H1 (cell line): ENCODE measurements around the gene FBXW10B. TPM values are rescaled to one million over a fixed set of nuclear protein-coding genes. Genes with fewer than 3 reads are reported as not detected.
"Not testable (repeated sequence)": the region's sequence is repeated elsewhere in the genome, so short reads cannot be mapped to it uniquely, and the experiment has no call there.

Experiments
- CTCF ChIA-PET: fragments of 300-600 bp; sonication (Branson Sonifier 250); formaldehyde crosslinking; loops from one replicate; lab custom pipeline; 2021; ENCODE audit not compliant: partially characterized antibody; lab: Charles Lee
- POLR2A ChIA-PET: fragments of 300-600 bp; sonication (Branson Sonifier 250); formaldehyde crosslinking; loops from one replicate; lab custom pipeline; 2021; ENCODE audit warnings: inconsistent platforms; ENCODE audit not compliant: partially characterized antibody; lab: Charles Lee
- DNase-seq, 2 experiments: peaks; one replicate each; pipeline versions ENCODE4 v3.0.0 to v3.0.0-alpha.2; 2010 to 2022; ENCODE audit warnings: low spot score in 2 of 2, low read depth in 1 of 2, mixed read lengths in 1 of 2
- FAIRE-seq: peaks from 2 replicates; lab custom pipeline; 2011; peaks lifted over from hg19 to GRCh38; lab: Jason Lieb, UNC
- H2AFZ ChIP-seq: 2 replicates; pipeline ENCODE4 v1.8.1; 2012; ENCODE audit warnings: low read length, inconsistent platforms
- H2AK5ac ChIP-seq: 2 replicates; pipeline ENCODE4 v1.6.1; 2013; ENCODE audit warnings: low read depth, low read length
- H2BK120ac ChIP-seq: replicated peaks from 2 replicates; pipeline ENCODE3; 2013; ENCODE audit warnings: low read depth, low read length, inconsistent platforms
- H2BK12ac ChIP-seq: 2 replicates; pipeline ENCODE4 v1.6.1; 2013; ENCODE audit warnings: low read depth, low read length
- H2BK15ac ChIP-seq: 2 replicates; pipeline ENCODE4 v1.6.1; 2013; ENCODE audit warnings: low read length
- H2BK20ac ChIP-seq: 2 replicates; pipeline ENCODE4 v1.6.1; 2013; ENCODE audit warnings: low read length
- H2BK5ac ChIP-seq: 2 replicates; pipeline ENCODE4 v1.6.1; 2013; ENCODE audit warnings: low read depth, low read length
- H3K14ac ChIP-seq: 2 replicates; pipeline ENCODE4 v1.6.1; 2013; ENCODE audit warnings: inconsistent platforms; ENCODE audit not compliant: insufficient read length
- H3K18ac ChIP-seq: 2 replicates; pipeline ENCODE4 v1.6.1; 2013; ENCODE audit warnings: low read length; ENCODE audit errors: extremely low read depth
- H3K23ac ChIP-seq: 2 replicates; pipeline ENCODE4 v1.6.1; 2013; ENCODE audit warnings: inconsistent platforms; ENCODE audit not compliant: insufficient read length
- H3K23me2 ChIP-seq: 2 replicates; pipeline ENCODE4 v1.6.1; 2013; ENCODE audit warnings: low read depth, low read length
- H3K27ac ChIP-seq: 2 replicates; pipeline ENCODE4 v1.6.1; 2011; ENCODE audit warnings: low read depth, low read length, inconsistent platforms
- H3K27me3 ChIP-seq, 4 experiments: replicated peaks in 1 of 4; 1 replicate in 1 of 4; 2 replicates in 3 of 4; pipeline versions ENCODE4 v1.6.1 to v1.8.1; 2011 to 2013; ENCODE audit warnings: low read length in 3 of 4, mild to moderate bottlenecking in 3 of 4, inconsistent platforms in 2 of 4, mixed read lengths in 2 of 4, moderate library complexity in 1 of 4; ENCODE audit not compliant: control insufficient read depth in 3 of 4, insufficient read depth in 3 of 4; ENCODE audit errors: extremely low read depth in 1 of 4
- H3K36me3 ChIP-seq, 4 experiments: 2 replicates each; pipeline versions ENCODE4 v1.6.1 to v1.8.1; 2011 to 2013; ENCODE audit warnings: mild to moderate bottlenecking in 4 of 4, low read length in 3 of 4, moderate library complexity in 2 of 4, control low read depth in 1 of 4, inconsistent platforms in 1 of 4; ENCODE audit not compliant: insufficient read depth in 4 of 4, control insufficient read depth in 2 of 4
- H3K4ac ChIP-seq: replicated peaks from 2 replicates; pipeline ENCODE3; 2013; ENCODE audit warnings: low read length, low read depth, mixed read lengths, inconsistent platforms; ENCODE audit not compliant: insufficient read length
- H3K4me1 ChIP-seq, 4 experiments: replicated peaks in 1 of 4; 1 replicate in 1 of 4; 2 replicates in 3 of 4; pipeline versions ENCODE4 v1.6.1 to v1.8.1; 2011 to 2013; ENCODE audit warnings: low read length in 3 of 4, inconsistent platforms in 2 of 4, mixed read lengths in 1 of 4; ENCODE audit not compliant: insufficient read depth in 4 of 4, control insufficient read depth in 3 of 4
- H3K4me2 ChIP-seq, 2 experiments: 2 replicates each; pipeline versions ENCODE4 v1.6.1 to v1.8.1; 2011 to 2013; ENCODE audit warnings: low read depth in 2 of 2, low read length in 2 of 2, control low read depth in 1 of 2, inconsistent platforms in 1 of 2, mild to moderate bottlenecking in 1 of 2; ENCODE audit not compliant: insufficient read depth in 1 of 2
- H3K4me3 ChIP-seq, 4 experiments: fragments of 200-600, 300-600 bp in 1 of 4; sonication (generic), shearing (Covaris generic), sonication (Bioruptor Twin) in 1 of 4; 2 replicates each; pipeline versions ENCODE4 v1.5.1 to v1.8.1; 2011 to 2016; ENCODE audit warnings: low read length in 4 of 4, low read depth in 3 of 4, control low read depth in 2 of 4, inconsistent platforms in 2 of 4, mild to moderate bottlenecking in 2 of 4, mixed read lengths in 1 of 4, moderate library complexity in 1 of 4; ENCODE audit not compliant: insufficient read depth in 2 of 4; ENCODE audit errors: extremely low read depth in 1 of 4
- H3K56ac ChIP-seq: replicated peaks from 2 replicates; pipeline ENCODE3; 2013; ENCODE audit warnings: low read depth, mild to moderate bottlenecking, mixed read lengths, low read length, inconsistent platforms; ENCODE audit not compliant: insufficient read length
- H3K79me1 ChIP-seq: 2 replicates; pipeline ENCODE4 v1.6.1; 2013; ENCODE audit warnings: low read depth, low read length, control low read depth
- H3K79me2 ChIP-seq, 2 experiments: 2 replicates each; pipeline versions ENCODE4 v1.6.1 to v1.8.1; 2012 to 2013; ENCODE audit warnings: low read length in 2 of 2, mild to moderate bottlenecking in 2 of 2, inconsistent platforms in 1 of 2; ENCODE audit not compliant: insufficient read depth in 2 of 2, control insufficient read depth in 1 of 2
- H3K9ac ChIP-seq, 4 experiments: replicated peaks in 1 of 4; 1 replicate in 1 of 4; 2 replicates in 3 of 4; pipeline versions ENCODE4 v1.6.1 to v1.8.1; 2011 to 2013; ENCODE audit warnings: low read depth in 3 of 4, low read length in 3 of 4, control low read depth in 2 of 4, mild to moderate bottlenecking in 2 of 4, moderate library complexity in 2 of 4, inconsistent platforms in 1 of 4; ENCODE audit errors: extremely low read depth in 1 of 4
- H3K9me3 ChIP-seq, 2 experiments: 2 replicates each; pipeline versions ENCODE4 v1.6.1 to v1.8.1; 2012 to 2013; ENCODE audit warnings: mild to moderate bottlenecking in 2 of 2, moderate library complexity in 2 of 2, control low read depth in 1 of 2, inconsistent platforms in 1 of 2, low read depth in 1 of 2, low read length in 1 of 2, mixed read lengths in 1 of 2; ENCODE audit not compliant: insufficient read depth in 2 of 2
- H4K20me1 ChIP-seq, 2 experiments: replicated peaks in 1 of 2; 2 replicates each; pipeline versions ENCODE3 to v1.8.1; 2011 to 2013; ENCODE audit warnings: inconsistent platforms in 2 of 2, low read length in 2 of 2, mild to moderate bottlenecking in 1 of 2; ENCODE audit not compliant: insufficient read depth in 2 of 2, control insufficient read depth in 1 of 2
- H4K5ac ChIP-seq: 2 replicates; pipeline ENCODE4 v1.6.1; 2013; ENCODE audit warnings: low read length, low read depth, mixed read lengths, inconsistent platforms; ENCODE audit not compliant: insufficient read length
- H4K8ac ChIP-seq: 2 replicates; pipeline ENCODE4 v1.8.0; 2013; ENCODE audit warnings: mild to moderate bottlenecking, moderate library complexity, low read length, inconsistent platforms; ENCODE audit not compliant: insufficient read depth; ENCODE audit errors: extremely low read depth
- H4K91ac ChIP-seq: replicated peaks from 2 replicates; pipeline ENCODE3; 2013; ENCODE audit warnings: low read length, mixed read lengths, inconsistent platforms; ENCODE audit not compliant: insufficient read length
- RAD21 ChIP-seq, 2 experiments: IDR thresholded peaks in 1 of 2; conservative IDR thresholded peaks in 1 of 2; 2 replicates each; pipeline ENCODE4 v1.6.1; 2011; ENCODE audit warnings: low read depth in 2 of 2, low read length in 2 of 2, improper control_type of control experiment in 1 of 2, inconsistent platforms in 1 of 2, mild to moderate bottlenecking in 1 of 2, moderate library complexity in 1 of 2
- WGBS, 2 experiments: shearing (Covaris generic) in 1 of 2; methylation state at CpG; one replicate each; pipeline versions ENCODE4 v1.1.6 to v1.1.7; 2013 to 2015; ENCODE audit warnings: low lambda C conversion rate in 2 of 2, mixed read lengths in 2 of 2, inconsistent platforms in 1 of 2, low coverage in 1 of 2, missing lambda C conversion rate in 1 of 2; ENCODE audit not compliant: insufficient replicate concordance in 2 of 2, insufficient coverage in 1 of 2, insufficient read length in 1 of 2; ENCODE audit errors: extremely low coverage in 1 of 2, missing lambda C conversion rate in 1 of 2; 5-methylcytosine and 5-hydroxymethylcytosine counted together
- polyA plus RNA-seq, 7 experiments: library from polyadenylated mRNA; depleted of rRNA in 3 of 7; stranded (reverse) in 5 of 7; unstranded in 2 of 7; fragments of >200 nt in 5 of 7; fragments of 200-250 nt in 2 of 7; gene quantifications; 1 replicate in 5 of 7; 2 replicates in 1 of 7; 4 replicates in 1 of 7; pipeline versions ENCODE4 v1.2.1 to v1.2.3, GENCODE V29; 2011 to 2013; ENCODE audit warnings: missing spikeins in 2 of 7, mixed read lengths in 2 of 7
- total RNA-seq: library from RNA; stranded (reverse); fragmentation: NEBNext Ultra II Directional; extraction: Animal tissue kit (Norgen Biotek cat#: 25700); gene quantifications from 2 replicates; pipeline ENCODE4 v1.2.1, GENCODE V29; 2021
- TF ChIP-seq, protein P1 (sequence below), 3 experiments: IDR thresholded peaks; 1 replicate in 2 of 3; 2 replicates in 1 of 3; pipeline versions ENCODE4 v1.5.1 to v1.6.1; 2011; ENCODE audit warnings: low read length in 3 of 3, mild to moderate bottlenecking in 3 of 3, inconsistent platforms in 2 of 3, low read depth in 1 of 3, moderate library complexity in 1 of 3; ENCODE audit not compliant: insufficient read depth in 1 of 3; ENCODE audit errors: control extremely low read depth in 1 of 3

Gene FBXW10B
- total and polyA plus RNA-seq, 2 of the 8 experiments (the other 6 are each of a cell fraction or from before 2014, with no cell fraction given), result 0.14 TPM; not detected in 1

DNA sequence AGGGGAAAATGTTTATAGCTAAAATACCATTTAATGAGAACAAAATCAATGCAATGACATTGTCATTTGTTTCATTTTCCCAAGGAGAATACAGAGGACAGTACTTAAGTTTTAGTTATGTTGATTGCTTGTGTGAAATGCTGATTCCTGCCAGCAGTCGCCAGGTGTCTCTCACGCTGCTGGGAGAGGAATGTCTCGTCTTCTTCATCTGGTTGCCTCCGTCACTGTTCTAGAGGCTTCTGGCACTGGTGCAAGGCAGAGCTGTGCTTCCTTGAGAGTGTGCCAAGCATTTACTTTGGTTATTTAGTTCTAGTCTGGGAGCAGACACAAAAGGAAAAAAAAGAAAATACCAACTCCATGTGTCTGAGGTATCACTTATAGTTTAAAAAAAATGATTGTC, 45.6 kb downstream of the FBXW10B start:
- H3K56ac ChIP-seq, POLR2A ChIA-PET: not testable (repeated sequence)
- FAIRE-seq, result peak; percentile 85

More for the DNA sequence above, 45.6 kb downstream of the FBXW10B start:
- H3K23me2 ChIP-seq, H3K27ac ChIP-seq, H2BK5ac ChIP-seq, H3K4ac ChIP-seq, H2BK20ac ChIP-seq, CTCF ChIA-PET, DNase-seq, H2AFZ ChIP-seq, H3K9ac ChIP-seq, H2BK15ac ChIP-seq, H3K4me2 ChIP-seq, H4K8ac ChIP-seq, H3K79me1 ChIP-seq, H3K18ac ChIP-seq, H3K36me3 ChIP-seq, H3K4me1 ChIP-seq, H3K9me3 ChIP-seq, H4K5ac ChIP-seq, H3K23ac ChIP-seq, H2BK12ac ChIP-seq, H4K91ac ChIP-seq, H2BK120ac ChIP-seq, H3K79me2 ChIP-seq, H3K27me3 ChIP-seq, H3K4me3 ChIP-seq, H2AK5ac ChIP-seq, H4K20me1 ChIP-seq, H3K14ac ChIP-seq: not testable (repeated sequence)
- WGBS, 2 experiments, result 19% methylated on average over 4 of the region's 4 CpGs; no CpG with 5 or more reads in 1 of the 2 experiments
- TF ChIP-seq, protein P1, sequence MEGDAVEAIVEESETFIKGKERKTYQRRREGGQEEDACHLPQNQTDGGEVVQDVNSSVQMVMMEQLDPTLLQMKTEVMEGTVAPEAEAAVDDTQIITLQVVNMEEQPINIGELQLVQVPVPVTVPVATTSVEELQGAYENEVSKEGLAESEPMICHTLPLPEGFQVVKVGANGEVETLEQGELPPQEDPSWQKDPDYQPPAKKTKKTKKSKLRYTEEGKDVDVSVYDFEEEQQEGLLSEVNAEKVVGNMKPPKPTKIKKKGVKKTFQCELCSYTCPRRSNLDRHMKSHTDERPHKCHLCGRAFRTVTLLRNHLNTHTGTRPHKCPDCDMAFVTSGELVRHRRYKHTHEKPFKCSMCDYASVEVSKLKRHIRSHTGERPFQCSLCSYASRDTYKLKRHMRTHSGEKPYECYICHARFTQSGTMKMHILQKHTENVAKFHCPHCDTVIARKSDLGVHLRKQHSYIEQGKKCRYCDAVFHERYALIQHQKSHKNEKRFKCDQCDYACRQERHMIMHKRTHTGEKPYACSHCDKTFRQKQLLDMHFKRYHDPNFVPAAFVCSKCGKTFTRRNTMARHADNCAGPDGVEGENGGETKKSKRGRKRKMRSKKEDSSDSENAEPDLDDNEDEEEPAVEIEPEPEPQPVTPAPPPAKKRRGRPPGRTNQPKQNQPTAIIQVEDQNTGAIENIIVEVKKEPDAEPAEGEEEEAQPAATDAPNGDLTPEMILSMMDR (IDR thresholded peaks at IDR 0.05; ENCODE audit: control extremely low read depth in 1 of 3, insufficient read depth in 1 of 3, low read depth in 1 of 3, low read length in 3 of 3), result peak in 1 of 3 experiments; percentile 5; a peak in 1 of 4 replicates
- TF ChIP-seq RAD21 (IDR thresholded peaks at IDR 0.05 in 1 of 2, conservative IDR thresholded peaks at IDR 0.05 in 1 of 2; ENCODE audit: low read depth in 2 of 2, low read length in 2 of 2), result peak in 1 of 2 experiments; percentile 4; a peak in 1 of 4 replicates
